NCI-H2196 treated with DMSO at 0.1 percent for 48 hours (cell line): ENCODE data around the gene ADCY5.

Experiments used
- DNase-seq: peaks from one replicate; lab custom pipeline; 2025; ENCODE audit not compliant: unreplicated experiment; lab: John Stamatoyannopoulos, UW

ADCY5 gene

DNA sequence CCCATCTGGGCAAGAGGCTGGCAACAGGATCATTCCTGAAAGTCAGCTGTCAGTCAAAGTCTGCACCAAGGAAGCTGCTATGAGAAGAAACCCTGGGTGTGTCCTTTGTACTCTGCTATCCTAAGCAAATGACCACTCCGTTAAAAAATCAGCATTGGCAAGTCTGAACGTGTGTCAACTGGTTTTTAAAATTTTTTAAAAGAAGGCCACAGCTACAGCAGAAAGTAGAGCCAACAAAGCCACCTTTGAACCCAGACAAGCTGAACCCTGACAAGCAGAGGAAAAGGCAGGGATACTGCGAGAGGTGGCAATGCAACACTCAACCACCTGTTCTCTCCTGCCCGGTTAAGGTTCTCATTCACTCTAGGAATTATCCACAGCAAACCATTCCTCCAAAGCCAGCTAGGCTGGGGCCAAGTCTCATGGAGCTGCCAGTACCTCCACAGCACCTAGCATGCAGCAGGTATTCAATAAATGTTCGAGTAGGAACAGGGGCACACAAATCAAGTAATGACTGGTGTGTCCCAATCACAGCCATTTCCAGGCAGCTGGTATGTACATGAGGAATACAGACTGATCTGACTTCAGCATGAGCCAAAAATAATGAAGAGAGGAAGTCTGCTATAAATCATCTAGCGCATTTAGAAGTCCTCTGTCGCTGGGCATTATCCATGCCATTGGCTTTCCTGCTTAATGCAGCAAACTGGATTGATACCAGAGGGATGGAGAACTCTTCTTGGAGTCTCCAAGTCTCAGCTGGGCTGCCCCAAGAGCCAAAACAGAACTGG is 76.0 kb downstream of the ADCY5 start:
- no peak for DNase-seq

DNA sequence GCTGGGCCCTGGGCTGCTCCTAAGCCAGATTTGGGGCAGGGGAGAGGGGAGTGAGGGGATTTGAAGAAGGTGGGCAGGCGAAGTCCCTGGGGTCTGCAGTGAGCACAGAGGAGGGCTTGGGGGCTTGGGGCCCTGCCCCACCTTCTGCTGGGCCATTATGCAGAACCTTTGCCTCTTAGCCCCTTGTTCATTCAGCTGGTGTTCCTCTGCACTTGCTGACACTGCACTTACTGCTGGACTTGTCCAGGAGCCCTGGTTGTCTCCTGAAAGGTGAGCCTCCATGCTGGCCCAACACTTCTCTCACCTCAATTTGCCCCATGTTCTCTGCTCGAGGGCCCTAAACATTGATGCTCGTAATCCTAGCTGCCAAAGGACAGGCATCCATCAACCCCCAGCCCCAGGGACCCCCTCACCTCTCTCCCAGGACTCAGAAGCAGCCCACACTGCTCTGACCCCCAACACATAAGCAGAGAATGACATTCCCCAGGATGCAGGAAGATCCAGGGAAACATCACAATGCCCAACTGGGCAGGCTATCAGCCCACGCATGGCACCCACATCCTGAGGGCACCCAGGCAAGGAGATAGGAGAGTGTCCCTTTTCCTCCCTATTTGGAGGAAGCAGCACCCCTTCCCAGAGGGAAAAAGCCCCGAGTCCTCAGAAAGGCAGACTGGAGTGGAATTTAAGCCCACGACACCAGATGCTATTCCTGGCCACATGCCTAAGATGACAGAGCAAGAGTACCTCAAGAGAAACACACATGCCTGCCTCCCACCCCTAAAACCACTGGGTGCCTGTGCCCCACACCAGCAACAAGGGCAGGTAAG is 76.8 kb downstream of the ADCY5 start:
- DNase-seq: no peak

DNA sequence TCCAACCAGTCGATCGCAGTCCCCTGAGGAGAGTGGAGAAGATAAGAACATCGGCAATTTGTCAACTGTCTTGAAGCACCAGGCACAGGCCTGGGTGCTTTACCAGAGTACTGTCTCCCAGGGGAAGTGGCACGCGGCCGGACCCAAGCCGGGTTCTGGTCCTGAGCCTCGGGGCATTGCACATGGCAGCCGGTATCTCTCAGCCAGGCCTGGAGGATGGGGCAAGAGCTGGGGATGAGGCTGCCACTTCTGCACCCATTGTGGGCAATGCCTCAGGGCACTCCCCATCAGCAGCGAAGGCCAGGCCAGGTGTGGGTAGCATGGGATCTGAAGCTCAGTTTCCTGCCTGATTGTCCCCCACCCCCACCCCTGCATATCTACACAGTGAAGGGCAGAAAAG is 77.5 kb downstream of the ADCY5 start:
- no peak for DNase-seq

DNA sequence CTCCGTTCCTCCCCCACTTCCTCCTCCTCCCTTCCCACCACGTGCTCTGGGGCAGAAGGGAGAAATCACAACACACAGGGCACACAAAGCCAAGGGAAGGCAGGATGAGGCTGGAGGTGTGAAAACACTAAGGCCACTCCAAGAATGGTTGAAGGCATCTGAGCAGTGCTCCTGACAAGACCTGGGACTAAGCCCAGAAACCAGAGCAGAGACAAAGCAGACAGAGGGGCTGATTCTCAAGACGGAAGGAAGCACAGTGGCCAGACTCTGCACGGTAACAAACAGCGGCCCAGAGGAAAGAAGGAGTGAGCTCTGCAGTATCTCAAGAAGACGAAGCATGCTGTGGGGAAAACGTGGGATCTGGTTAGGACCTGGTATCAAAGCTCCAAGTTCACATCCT is 78.1 kb downstream of the ADCY5 start:
- DNase-seq: no peak

DNA sequence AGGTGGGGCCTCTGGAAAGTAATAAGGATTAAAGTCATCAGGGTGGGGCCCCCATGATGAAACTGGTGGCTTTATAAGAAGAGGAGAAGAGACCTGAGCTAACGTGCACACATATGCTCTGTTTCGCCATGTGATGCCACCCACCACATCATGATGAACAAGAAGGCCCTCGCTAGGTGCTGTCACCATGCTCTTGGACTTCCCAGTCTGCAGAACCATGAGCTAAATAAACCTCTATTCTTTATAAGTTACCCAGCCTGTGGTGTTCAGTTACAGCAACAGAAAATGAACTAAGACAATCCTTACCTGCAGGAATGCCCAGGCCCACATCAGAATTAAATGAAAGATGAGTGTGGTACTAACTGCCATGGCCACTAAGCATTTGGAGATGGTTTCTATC is 79.8 kb downstream of the ADCY5 start:
- DNase-seq: no peak

DNA sequence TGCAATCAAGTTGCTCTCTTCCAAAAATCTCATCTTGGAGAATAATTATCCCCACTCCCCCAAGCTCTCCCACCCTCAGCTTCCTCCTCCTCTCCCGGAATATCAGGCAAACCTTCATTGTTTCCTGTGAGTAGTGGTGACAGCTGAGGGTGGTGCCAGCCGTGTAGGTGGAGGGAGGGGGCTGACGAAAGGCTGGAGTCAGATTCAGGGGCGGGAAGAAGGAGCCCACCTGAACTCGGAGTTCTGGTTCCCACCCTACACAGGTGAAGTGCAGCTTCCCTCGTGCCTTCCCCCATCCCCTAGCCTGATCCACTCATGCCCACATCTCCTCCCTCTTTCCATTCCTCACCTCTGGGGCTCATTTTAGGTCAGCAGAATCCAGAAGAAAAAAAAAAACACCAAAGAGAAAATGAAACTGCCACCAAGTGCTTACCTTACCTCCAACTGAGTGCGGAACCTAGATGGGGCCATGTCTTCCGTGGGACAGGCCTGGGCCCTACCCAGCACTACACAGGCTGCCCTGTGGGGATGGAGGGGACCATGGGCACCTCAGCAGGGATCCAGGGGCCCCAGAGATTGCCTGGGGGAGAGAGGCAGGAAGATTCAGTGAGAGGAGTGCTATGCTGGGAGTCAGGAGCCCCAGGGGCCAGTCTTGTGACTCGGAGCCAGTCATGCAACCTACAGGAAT is 81.3 kb downstream of the ADCY5 start:
- no peak for DNase-seq

DNA sequence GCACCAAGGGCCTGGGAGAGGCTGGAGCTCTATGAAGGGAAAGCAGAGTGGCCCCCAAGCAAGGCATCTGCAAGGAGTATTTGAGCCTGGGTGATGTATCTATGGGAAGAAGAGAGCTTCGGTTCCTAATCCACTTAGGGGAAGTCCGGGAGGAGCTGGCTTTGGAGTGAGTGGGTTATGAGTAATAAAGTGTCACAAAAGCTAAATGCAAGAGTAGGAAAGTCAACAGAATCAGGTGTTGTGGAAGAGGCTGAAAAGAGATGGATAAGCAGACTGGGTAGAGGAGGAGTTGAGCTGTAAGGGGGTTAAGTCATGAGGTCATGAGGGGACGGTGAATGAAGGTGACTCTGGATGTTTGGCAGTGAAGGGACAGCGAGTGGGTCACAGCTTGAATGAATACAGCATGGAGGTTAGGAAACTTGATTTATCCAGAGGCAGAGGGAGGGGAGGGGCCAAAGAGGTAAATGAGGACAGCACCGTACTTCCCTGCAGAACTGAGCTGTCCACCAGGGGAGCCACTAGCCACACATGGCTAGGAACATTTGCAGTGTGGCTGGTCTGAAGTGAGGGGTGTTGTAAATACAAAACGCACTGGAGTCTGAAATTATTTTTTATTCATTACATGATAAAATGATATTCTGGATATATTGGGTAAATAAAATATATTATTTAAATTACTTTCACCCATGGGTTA is 83.3 kb downstream of the ADCY5 start:
- DNase-seq: no peak

DNA sequence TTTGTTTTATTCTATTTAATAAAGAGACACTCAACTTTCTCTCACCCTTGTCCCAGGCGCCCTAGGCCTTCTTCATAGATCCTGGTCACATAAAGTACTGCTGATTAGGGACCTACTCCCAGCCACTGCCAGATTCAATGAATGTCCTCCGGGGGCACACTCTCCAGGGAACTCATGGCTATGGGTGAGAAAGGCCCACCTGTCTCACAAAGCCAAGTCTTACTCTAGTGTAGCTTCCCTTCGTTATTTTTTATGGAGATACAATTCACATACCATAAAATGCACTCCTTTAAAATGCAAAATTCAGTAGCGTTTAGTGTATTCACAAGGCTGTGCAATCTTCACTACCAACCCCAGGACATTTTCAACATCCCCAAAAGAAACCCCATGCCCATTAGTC is 87.8 kb downstream of the ADCY5 start:
- DNase-seq: no peak

DNA sequence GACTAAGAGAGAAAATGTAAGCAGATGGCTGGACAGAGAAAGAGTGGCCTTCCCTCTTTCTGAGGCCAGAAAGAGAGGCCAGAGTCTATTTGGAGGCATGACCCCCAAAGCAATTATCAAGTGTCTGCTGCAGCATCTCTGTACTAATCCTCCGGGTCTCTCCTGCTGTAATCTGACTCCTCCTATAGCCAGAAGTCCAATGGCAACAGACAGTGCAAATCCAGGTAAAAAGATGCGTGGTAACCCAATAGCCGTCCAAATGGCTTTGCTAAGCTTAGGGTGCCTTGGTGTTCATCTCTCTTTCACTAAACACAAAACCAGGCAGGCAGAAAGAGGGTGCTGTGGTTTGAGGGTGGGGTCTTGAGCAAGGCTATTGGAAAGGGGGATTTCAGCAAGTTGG is 91.6 kb downstream of the ADCY5 start:
- no peak for DNase-seq

DNA sequence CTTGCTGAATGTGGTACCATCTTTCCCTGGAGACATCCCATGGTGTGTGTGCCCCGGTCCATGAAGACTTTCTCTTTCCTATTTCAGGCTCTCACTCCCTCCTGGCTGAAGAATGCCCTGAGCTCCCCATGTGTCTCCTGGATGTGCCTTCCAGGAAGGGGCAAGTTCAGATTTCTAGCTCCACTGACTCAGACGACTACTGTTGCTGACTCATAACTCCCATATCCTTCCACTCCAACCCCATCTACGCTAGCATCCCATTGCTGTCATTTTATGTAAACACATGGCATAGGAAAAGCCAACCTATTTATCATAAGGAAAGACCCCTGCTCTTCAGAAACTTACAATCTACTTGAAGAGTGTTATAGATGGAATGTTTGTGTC is 95.0 kb downstream of the ADCY5 start:
- DNase-seq: no peak

DNA sequence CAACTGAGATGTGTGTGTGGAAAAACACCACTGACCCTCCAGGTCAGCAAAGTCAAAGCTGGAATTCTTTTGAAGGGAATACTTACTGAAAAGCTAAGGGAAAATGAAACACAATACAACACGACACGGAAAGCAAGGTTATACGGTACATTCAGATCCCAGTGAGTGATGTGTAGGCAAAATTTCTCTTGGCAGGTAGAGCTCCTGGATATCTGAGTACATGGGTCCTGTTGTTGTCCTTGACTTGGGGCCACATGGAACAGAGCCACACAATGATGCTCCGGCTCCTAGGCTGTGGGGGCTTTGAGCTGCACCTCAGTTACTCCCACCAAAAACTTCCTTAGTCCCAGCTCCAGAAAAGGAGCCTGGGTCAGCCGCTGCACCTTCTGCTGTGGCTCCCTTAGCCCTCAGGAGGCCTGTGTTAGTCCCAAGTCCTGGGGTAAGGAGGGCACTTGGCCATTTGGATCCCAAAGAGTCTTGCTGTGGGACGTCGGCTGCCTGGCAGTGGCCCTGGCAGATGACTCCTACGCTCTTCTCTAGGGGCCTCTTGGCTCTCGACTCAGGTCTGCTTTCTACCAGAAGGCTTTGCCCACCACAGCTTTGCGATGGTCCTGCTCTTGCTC is 95.6 kb downstream of the ADCY5 start:
- DNase-seq: no peak

DNA sequence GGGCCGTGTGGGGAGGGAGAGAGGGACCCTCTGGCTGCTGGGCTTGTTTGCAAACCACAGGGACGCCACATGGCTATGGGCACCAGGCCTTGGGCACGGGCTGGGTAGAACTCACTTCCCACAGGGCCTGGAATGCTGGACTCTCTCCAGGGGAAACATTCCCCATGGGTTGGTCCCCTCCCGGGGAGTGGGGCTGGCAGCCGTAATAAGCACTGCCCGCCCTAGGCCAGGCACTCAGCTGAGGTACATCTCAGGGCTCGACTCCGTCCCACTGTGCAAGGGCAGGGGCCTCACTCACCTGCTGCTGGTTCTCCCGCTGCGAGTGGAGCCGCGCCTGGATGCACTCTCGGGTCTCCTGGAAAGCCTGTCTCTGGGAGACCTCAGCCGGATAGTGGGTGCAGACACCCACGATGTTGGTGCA is 96.7 kb downstream of the ADCY5 start:
- DNase-seq: no peak

DNA sequence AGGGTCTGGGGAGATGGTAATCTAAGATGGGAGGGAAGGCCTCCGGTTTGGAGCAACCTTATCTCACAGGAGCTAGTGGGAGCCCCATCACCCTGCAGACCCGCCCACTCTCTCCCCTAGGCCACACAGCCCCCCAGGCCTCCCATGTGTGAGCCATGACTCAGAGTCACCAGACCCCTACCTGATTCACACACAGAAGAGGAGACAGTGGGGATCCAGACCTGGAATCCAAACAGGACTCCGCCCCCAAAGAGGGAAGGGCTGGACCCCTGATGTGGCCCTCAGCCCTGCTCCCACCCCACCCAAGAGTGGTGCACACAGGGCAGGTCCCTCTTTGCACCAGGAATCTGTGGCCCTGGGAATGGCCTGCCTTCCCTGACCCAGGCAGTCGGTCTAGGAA is 97.4 kb downstream of the ADCY5 start:
- no peak for DNase-seq

DNA sequence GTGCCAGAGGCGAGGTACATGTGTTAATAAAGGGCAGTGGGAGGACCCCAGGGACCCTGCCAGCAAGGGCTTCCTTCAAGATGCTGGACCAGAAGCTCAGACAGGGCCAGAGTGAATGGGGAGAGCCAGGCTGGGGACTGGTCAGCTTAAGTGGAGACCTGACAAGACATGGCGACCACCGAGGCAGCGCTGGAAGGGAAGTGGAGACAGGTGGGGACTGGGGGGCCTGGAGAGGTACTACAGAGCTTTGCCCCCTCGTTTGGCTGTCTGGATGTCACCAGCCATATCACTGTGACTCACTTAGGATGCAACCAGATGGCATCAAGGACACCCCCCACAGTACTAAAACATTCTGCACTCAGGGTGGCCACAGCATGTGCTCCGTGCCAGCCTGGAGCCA is 97.9 kb downstream of the ADCY5 start:
- no peak for DNase-seq

DNA sequence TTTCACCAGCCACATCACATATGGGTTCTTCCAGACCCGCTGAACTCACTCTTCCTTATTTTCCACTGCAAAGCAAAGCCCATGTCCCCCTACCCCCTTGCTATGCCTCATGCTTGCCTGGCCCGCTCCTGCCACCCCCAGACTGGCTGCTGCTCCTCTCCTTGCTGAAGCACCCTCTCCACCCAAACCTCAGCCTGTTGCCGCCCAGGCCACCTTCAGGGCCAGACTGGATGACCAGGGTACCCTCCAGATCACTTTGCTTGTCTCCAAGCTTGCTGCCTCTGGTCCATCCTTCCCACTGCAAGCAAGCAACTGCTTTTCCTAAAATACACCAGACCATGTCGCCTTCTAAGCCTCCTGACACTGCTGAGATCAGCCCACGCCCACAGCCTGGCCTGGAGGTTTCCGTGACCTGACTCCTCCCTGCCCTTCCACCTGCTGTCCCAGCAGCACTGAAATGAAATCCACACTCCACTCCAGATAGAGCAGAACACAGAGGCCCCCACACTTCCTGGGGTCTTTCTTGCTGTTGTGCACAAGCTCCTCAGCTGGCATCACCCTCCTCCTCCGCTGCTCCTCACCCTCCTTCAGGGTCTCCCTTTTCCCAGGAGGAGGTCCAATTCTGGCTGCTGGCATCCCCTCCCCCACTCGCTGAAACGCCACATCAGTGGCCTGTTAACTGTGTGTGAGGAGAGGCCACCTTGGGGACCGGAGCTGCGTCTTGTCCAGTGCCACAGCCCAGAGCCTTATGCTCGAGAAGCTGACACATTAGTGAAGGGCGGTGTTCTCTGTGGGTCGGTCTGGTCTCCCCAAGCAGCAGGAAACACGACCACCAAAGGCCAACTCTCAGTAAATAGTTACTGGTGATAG is 99.1 kb downstream of the ADCY5 start:
- DNase-seq: no peak

DNA sequence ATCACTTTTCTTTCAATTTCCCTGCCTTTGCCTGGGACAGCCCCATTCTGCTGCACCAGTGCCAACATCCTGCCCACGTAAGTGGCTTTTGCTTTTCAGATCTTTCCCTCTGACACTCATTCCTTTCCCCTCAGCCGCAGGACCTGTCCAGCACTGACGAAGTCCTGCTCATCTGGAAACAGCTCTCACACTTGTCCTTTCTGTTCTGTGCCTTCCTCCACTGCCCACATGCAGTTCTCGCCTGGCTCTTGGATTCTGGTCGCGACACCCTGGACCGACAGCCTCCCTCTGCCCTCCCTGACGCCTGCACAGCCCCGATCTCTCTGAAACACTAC is 99.7 kb downstream of the ADCY5 start:
- no peak for DNase-seq

DNA sequence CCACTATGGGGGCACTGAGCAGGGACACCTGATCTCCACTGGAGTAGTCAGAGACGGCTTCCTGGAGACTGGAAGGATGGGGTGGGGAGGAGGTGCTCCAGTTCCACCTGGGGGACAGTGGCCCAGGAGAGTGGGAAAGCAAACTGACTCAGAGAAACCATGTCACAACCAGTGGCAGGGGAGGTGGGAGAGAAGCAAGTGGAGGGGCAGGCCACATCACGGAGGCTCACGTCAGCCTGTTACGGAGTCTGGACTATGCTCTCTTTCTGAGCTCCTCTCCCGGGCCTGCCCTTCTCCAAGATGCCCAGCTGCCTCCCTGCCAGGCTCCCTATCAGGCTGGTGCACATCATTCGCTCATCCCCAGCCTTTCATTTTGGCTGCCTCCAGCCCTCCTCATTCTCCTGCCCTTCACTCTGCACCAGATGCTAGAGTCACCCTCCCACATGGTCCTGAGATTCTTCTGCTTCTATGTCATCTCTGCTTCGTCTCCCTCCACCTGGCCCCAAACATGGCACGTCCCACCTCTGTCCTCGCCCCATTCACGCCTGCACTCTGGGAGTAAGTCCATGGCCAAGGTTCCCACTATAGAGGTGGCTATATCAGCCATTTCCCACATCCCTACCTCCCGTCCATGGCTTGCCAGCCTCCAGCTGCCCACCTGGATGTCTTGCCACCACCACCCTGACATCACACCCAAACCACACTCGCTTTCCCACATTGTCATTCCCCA is 100.3 kb downstream of the ADCY5 start:
- DNase-seq: no peak

DNA sequence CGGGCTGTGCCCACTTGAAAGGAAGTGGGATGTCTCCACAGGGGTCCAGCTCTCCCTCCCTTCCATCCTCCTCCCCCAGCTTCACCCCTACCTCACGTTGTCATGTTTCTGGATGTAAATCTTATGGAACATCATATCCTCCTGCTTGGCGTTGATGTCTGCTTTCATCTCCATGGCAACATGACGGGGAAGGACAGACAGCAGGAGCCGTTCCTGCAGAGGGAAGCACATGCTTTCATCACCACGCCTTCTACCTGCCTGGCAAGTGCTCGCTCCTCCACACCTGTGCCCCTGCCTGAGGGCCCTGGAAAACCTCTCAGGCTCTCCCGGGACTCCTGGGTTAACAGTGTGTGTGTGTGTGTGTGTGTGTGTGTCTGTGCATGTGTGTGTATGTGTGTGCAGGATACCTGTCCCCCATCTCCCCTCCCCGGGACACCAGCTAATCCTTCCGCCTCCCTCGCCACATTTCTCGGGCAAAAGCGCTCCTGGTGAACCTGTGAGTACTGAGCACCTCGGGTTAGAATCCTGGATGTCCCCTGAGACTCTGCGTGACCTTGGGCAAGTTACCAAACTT is 101.1 kb downstream of the ADCY5 start:
- no peak for DNase-seq

DNA sequence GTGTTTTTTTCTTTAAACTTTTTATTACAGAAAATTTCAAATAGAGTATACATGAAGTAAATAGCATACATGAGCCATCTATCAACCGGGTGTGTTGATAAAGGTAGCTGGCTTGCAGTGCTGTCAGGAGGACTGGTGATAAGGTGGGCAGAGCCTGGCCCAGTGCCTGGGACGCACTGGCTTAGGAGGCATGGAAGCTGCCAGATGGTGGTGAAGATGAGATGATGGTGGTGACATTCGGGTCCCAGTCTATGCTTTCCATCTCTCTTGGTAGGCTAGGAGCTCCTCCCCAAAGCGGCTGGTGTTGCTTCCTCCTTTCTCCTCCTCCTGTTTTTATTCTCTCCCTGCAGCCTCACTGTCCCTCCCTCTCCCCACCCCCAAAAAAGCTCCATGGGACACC is 101.7 kb downstream of the ADCY5 start:
- DNase-seq: no peak
